Fibroblast of upper back skin (primary cell): ENCODE measurements around the gene MCM3AP.
"Not testable (repeated sequence)": the region's sequence is repeated elsewhere in the genome, so short reads cannot be mapped to it uniquely, and the experiment has no call there.

Experiments
- DNase-seq: peaks from one replicate; pipeline ENCODE4 v3.0.0-alpha.2; 2013

MCM3AP gene

GRCh38 chr21:46239817-46240325, 45.5 kb downstream of the MCM3AP start:
- DNase-seq: no peak

GRCh38 chr21:46237474-46237873, 47.9 kb downstream of the MCM3AP start:
- DNase-seq: no peak

DNA sequence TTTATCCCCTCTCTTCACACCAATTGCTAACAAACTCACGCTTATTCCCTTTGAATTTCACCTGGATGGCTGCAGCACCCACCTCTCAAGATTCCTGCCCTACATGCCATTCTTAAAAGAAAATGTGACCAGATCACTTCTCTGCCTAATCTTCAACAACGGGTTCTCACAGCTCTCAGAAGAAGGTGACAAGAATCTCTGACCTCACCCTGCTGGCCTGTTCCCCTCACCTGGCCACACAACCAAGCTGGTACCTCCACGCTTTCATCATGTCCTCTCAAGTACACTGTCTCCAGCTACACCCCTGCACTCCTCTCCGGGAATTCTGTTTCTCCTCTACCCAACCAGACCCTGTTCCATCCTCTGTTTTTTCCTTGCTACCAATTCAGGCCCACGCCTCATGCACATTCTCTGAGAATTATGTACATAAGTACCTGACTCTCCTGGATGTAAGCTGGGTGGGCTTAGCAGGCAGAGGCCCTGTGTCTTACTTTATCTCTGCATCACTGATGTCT, 50.9 kb downstream of the MCM3AP start:
- no peak for DNase-seq

DNA sequence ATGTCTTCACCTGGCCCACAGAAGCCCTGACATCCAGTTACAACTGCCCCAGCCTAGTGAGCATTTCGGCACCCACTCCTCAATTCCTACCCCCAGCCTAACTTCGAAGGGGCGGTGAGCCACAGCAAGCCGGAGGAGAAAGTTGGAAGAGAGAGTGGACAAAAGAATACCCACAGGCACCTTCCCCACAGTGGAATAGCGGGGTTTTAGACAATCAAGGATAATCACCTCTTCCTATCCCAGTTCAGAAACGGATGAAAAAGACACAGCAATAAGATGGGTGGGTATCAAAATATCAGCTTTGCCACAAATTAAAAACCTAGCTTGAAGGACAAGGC, 55.5 kb downstream of the MCM3AP start:
- no peak for DNase-seq

DNA sequence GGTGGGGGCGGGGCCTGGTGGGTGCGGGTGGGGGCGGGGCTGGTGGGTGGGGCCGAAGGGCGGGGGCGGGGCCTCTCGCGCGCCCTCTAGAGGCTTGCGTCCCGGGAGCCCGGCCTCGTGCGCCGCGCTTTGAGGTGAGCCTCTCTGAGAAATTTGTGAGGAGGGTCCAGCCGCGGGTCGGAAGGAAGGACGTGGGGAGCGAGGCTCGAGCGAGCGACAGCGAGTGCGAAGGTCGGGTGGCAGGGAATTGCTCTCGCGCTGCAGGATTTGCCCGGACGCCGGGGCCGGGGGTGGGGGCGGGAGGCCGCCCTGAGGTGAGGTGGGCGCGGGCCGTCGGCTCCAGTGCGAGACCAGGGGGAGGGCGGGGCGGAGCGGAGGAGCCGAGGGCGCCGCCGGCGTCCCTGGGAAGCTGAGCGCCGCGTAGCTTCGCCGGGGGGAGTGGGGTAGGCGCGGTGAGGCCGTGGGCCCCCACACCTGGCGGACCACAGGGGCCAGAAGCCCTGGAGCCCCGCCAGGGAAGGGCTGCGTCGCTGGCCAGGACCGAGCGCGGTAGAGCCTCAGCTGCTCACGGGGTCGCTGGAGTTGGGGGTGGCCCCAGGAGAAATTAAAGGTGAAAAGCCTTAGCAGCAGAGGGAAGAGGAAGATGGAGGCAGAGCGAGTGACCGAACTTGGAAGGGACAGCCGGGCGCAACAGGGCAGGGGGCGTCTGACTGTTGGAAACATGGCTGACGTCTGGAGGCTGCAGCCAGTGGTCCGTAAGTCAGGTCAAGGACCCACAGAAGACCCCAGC, 56.1 kb downstream of the MCM3AP start:
- DNase-seq: no peak

GRCh38 chr21:46228345-46229051, 56.9 kb downstream of the MCM3AP start, which contains the start of gene LSS:
Gene LSS, minus strand, starts transcription at chr21:46228774. Its CDS starts 29 bp downstream, at chr21:46228745.
- peak; percentile 98 for DNase-seq

- no peak for DNase-seq
Observed at GRCh38 chr21:46227811-46228344, 57.5 kb downstream of the MCM3AP start.

DNA sequence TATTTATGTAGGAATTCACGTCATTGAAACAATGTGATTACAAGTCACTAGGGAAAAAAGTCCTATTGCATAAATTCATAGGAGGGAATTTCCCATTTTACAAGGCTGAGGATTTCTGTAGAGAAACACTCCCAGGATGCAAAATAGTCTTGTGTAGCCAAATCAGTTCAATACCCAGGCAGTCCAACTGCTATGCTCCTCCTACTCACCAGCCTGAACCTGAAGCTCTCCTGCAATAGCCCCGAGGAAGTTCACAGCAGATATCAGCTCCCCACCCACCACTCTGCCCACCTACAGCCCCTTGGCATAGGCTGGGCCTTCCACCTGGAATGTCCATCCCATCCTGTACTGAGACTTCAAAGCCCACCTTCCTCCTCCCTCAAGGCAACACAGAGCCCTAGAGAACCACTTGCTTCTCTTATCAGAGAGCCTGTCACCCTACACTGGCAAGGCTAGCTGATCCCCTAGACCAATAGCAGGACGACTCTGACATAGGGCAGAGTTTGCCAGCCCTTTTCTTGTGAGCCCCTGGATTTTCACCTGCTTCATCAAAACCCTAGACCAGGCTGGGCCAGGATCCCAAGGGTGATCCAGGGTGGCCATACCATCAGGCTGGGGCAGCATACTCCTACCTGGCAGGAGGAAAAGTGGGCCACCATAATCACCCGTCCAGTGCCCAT, 58.4 kb downstream of the MCM3AP start:
- DNase-seq: peak; percentile 6

- no peak for DNase-seq
Observed at GRCh38 chr21:46226146-46226545, 59.3 kb downstream of the MCM3AP start.

GRCh38 chr21:46223661-46224060, 61.8 kb downstream of the MCM3AP start:
- not testable (repeated sequence) for DNase-seq

DNA sequence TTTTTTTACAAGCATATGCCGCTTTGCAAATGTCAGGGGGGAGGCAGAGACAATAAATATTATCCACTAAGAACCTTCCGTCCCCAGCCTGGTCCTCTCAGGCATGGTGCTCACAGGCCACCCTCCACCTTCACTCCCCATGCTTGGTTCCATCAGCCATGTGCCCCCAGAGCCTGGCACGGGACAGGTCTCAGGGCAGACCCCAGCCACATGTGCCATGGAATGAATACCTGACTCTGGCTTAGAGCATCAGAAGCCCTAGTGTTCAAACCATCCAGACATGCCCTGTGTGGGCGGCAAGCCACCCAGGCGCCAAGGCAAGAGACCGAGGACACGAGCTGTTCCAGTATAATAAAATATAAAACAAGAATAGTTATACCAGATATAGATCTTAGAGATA, 62.2 kb downstream of the MCM3AP start:
- DNase-seq: no peak

DNA sequence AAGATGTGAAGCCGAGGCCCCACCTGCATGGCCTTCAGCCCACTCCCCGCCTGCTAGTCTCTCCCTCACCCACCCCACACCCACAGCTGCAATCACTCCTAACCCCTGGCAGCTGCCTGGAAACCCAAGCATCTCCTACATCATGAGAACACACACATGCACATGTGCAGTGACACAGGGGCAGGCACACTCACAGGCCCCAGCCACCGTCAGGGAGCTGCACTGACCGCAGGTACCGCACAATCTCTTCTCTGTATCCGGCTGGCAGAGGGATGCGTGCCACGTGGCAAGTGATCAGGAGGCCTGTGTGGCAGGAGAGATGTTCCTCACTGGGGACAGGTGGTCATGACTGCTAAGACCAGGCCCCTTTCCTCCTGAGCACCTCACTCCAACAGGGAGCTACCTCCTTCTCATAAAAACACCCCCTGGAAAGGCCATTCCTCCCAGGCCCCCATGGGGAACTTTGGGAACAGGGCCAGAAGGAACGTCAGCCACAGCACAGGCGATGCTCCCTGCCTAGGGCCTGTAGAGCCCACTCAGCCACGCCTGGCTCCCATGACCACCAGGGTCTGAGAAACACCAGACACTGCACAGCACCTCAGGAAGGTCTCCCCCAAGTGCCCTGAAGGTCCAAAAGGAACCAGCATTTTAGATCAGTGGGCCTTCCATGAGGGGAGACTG, 62.8 kb downstream of the MCM3AP start:
- no peak for DNase-seq

GRCh38 chr21:46221664-46222435, 63.6 kb downstream of the MCM3AP start:
- DNase-seq: no peak

DNA sequence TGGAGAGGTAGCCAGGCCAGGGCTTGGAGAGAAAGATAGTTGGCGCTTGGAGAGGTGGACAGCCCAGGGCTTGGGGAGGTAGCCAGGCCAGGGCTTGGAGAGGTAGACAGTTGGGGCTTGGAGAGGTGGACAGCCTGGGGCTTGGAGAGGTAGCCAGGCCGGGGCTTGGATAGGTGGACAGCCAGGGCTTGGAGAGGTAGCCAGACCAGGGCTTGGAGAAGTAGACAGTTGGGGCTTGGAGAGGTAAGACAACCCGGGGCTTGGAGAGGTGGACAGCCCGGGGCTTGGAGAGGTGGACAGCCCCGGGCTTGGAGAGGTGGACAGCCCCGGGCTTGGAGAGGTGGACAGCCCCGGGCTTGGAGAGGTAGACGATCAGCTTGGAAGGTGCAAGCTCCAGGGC, 64.6 kb downstream of the MCM3AP start:
- no peak for DNase-seq

DNA sequence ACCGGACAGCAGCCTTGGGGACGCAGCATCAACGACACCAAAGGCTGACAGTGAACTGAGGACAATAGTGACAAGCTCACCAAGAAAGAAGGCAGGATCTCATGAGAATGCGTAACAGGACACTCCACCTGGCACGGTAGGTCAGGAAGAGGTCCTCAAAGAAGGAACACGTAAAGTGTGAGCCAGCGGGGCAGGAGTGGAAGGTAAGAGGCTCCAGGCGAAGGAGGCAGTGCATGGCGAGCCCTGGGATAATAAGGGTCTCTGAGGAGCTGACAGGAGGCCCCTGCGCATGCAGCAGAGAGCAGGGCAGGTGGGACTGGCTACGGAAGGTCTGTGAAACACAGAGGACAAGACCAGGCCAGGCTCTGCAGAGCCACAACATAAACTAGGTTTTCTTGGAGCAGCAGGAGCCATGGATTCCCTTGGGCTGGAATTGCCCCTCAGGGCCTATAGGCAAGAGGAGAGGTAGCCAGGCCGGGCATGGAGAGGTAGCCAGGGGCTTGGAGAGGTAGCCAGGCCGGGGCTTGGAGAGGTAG, 65.1 kb downstream of the MCM3AP start:
- no peak for DNase-seq

DNA sequence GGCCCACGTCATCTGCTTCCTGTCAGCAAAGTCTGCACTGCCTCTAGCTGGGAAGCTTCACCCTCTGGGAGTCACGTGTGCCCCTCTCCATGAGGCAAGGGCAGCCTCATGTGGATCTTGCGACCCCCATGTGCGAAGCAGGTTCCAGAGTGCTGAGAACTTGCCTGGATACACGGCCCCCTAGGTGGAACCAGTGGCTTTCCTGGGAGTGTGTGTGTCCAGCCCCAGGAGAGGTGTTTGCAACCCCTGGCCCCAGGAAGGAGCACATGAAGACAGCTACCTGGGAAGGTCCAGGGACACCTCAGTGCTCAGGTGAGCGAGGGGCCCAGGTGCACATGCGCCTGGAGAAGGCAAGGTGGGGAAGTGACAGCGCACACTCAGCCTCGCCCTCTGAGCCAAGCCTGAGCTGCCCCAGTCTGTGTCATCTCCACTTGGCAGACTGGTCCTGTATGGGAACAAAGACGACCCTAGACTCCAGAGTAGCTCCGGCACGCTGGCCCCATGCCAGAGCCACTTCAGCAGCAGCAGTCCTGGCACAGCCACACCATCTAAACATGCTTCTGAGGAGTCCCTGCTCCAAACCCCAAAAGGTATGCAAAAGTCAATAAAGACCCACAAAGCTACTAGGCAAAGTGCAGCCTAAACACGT, 65.7 kb downstream of the MCM3AP start:
- no peak for DNase-seq

DNA sequence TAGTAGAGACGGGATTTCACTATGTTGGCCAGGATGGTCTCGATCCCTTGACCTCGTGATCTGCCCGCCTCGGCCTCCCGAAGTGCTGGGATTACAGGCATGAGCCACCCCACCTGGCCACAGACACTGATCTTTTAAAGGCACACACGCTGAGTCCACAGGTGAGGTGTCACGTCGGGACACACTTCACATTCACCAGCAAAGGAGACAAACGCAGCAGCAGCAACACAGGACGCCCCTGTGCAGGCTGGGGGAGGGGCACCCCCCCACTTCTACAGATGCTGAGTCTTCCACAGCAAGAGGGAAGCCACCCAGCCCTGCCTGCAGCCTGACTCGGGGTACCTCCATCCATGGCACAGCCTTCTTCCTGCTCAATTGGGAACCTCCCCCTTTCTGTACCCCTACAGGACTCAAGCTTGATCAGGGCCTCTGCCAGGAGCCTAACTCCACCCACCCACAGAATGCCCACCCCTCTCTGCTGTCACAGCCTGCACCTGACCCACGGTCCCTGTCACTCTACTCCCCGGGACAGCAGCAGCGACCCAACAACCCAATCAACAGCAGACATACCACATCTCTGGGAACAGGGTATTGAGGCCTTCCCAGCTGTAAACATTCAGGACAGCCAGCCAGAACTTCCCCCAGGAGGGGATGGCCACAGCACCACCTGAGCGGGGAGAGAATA, 66.4 kb downstream of the MCM3AP start:
- DNase-seq: no peak

- DNase-seq: no peak
Observed at GRCh38 chr21:46217511-46218196, 67.8 kb downstream of the MCM3AP start.

- no peak for DNase-seq
Observed at GRCh38 chr21:46216132-46216747, 69.2 kb downstream of the MCM3AP start.
